Bronchial epithelial cell (primary cell): Measurements from ENCODE around the gene PRKAR2B. TPM values are rescaled to one million over a fixed set of nuclear protein-coding genes. Genes with fewer than 3 reads are reported as not detected.

Source experiments
- DNase-seq: peaks from one replicate; pipeline ENCODE4 v3.0.0-alpha.2; 2010; ENCODE audit warnings: low read depth
- FAIRE-seq: peaks from 2 replicates; lab custom pipeline; 2011; peaks lifted over from hg19 to GRCh38; lab: Jason Lieb, UNC
- H3K27me3 ChIP-seq: 2 replicates; pipeline ENCODE4 v1.5.1; 2011; ENCODE audit warnings: low read length; ENCODE audit not compliant: control insufficient read depth, insufficient read depth
- H3K36me3 ChIP-seq: 2 replicates; pipeline ENCODE4 v1.5.1; 2011; ENCODE audit warnings: low read length; ENCODE audit not compliant: control insufficient read depth, insufficient read depth
- H3K4me3 ChIP-seq: 2 replicates; pipeline ENCODE4 v1.5.1; 2011; ENCODE audit warnings: mild to moderate bottlenecking, low read depth, low read length, control low read depth
- total RNA-seq: library from RNA; depleted of rRNA; stranded (reverse); fragments of >200 nt; gene quantifications from 2 replicates; pipeline ENCODE4 v1.2.1, GENCODE V29; 2014
- TF ChIP-seq, protein P1 (sequence below): IDR thresholded peaks from 2 replicates; pipeline ENCODE4 v1.5.1; 2011; ENCODE audit warnings: mild to moderate bottlenecking, moderate library complexity, low read length, control low read depth, inconsistent platforms; ENCODE audit not compliant: insufficient read depth, severe bottlenecking

Gene PRKAR2B
- total RNA-seq, 1 donor from 2014 or later, result 0.26 TPM

- no peaks in the 10 kb centered on the region for H3K27me3 ChIP-seq
- no peaks in the 10 kb centered on the region for H3K36me3 ChIP-seq
- FAIRE-seq (no peak), DNase-seq (peak; percentile 97)
- H3K4me3 ChIP-seq, result peak overlapping the region; percentile 36
- TF ChIP-seq, protein P1, sequence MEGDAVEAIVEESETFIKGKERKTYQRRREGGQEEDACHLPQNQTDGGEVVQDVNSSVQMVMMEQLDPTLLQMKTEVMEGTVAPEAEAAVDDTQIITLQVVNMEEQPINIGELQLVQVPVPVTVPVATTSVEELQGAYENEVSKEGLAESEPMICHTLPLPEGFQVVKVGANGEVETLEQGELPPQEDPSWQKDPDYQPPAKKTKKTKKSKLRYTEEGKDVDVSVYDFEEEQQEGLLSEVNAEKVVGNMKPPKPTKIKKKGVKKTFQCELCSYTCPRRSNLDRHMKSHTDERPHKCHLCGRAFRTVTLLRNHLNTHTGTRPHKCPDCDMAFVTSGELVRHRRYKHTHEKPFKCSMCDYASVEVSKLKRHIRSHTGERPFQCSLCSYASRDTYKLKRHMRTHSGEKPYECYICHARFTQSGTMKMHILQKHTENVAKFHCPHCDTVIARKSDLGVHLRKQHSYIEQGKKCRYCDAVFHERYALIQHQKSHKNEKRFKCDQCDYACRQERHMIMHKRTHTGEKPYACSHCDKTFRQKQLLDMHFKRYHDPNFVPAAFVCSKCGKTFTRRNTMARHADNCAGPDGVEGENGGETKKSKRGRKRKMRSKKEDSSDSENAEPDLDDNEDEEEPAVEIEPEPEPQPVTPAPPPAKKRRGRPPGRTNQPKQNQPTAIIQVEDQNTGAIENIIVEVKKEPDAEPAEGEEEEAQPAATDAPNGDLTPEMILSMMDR, result peak; percentile 33
These were observed 123.2 kb downstream of the PRKAR2B start for GRCh38 chr7:107167483-107168232.

DNA sequence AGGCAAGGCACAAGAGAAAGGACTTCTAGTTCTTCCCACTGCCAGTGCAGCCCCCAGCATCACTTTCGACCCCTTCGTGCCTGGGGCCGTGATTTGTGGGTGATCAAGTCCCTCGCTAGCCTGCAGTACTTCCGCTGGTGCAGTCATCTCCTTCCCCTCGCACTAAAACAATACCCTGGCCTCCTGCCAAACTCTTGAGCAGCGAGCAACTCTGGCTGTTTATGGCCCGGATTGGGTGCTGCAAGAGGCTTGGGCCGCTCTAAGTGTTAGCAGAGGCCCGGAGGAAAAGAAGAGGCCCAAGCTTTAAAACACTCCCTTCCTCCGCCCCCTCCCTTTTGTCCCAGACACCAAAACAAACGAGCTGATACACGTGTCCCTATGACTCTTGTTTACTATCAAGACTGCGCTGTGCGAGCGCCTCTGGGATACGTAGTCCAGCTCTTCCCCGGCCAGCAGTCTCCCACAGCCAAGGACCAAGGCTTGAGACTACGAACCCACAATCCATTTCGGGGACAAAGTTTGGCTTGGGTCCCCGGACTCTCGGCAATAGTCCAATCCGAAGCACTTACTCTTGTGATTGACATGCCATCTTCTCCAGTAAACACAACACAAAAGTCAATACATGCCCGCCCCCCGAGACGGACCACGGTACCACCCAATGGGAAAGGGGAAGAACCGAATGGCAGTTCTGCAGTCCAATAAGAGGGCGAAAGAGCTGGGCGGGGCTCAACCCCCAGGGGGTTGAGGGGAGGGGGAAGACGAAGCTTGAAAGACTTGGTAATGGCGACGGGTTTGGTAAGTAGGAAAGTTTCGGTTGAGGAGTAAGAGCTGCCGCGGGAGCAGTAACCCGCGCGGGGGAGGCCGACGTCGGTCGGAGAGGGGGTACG, 124.0 kb downstream of the PRKAR2B start, which contains the start of gene HBP1:
Gene HBP1, plus strand, starts transcription at position 771 of the 887 bp plus-strand sequence. CDS start 10,891 bp downstream, outside the sequence.
- Histone ChIP-seq H3K4me3 (peak within 1 kb of the TSS; percentile 98), H3K36me3 (no peaks in the 10 kb centered on the region), H3K27me3 (no peaks in the 10 kb centered on the region)
- DNase-seq (peak; percentile 100), FAIRE-seq (peak; percentile 92)
- TF ChIP-seq, protein P1, result no peak

- FAIRE-seq, result no peak
These were observed 124.9 kb downstream of the PRKAR2B start for GRCh38 chr7:107169120-107170050.

GRCh38 chr7:107170051-107170915, 125.8 kb downstream of the PRKAR2B start:
- DNase-seq (no peak), FAIRE-seq (no peak)
- Histone ChIP-seq H3K4me3 (peak overlapping the region; percentile 98), H3K36me3 (no peaks in the 10 kb centered on the region), H3K27me3 (no peaks in the 10 kb centered on the region)
- TF ChIP-seq, protein P1, result no peak

More at GRCh38 chr7:107169120-107170050, 124.9 kb downstream of the PRKAR2B start:
- Histone ChIP-seq H3K4me3 (peak overlapping the region; percentile 98), H3K36me3 (no peaks in the 10 kb centered on the region), H3K27me3 (no peaks in the 10 kb centered on the region)
- TF ChIP-seq, protein P1, result peak; percentile 11
- peak; percentile 93 for DNase-seq

DNA sequence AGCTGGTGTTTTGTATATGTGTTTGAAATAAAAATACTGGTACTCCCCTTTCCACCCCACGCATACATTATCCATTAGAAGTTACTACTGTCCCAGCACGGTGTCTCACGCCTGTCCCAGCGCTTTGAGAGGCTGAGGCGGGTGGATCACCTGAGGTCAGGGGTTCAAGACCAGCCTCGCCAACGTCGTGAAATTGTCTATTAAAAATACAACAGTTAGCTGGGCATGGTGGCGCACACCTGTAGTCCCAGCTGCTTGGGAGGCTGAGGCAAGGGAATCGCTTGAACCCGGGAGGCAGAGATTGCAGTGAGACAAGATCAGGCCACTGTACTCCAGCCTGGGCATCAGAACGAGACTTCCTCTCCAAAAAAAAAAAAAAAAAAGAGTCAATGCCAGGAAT, 127.0 kb downstream of the PRKAR2B start:
- no peak for FAIRE-seq
- TF ChIP-seq, protein P1, result no peak

More for the DNA sequence above, 127.0 kb downstream of the PRKAR2B start:
- Histone ChIP-seq H3K4me3 (no peak overlapping the region), H3K27me3 (no peaks in the 10 kb centered on the region), H3K36me3 (no peaks in the 10 kb centered on the region)
- no peak for DNase-seq
